IPS-18a (cell line): ENCODE data around the gene CDH13.

Experiments
- H3K27ac ChIP-seq: one replicate; pipeline ENCODE4 v1.5.1; 2013; ENCODE audit warnings: low read length
- H3K27me3 ChIP-seq: one replicate; pipeline ENCODE4 v1.6.1; 2013; ENCODE audit warnings: mild to moderate bottlenecking, low read length; ENCODE audit not compliant: control insufficient read depth, insufficient read depth
- H3K36me3 ChIP-seq: one replicate; pipeline ENCODE4 v1.6.1; 2013; ENCODE audit warnings: low read depth, low read length; ENCODE audit not compliant: control insufficient read depth
- H3K4me1 ChIP-seq: one replicate; pipeline ENCODE4 v1.6.1; 2013; ENCODE audit warnings: low read depth, low read length; ENCODE audit not compliant: control insufficient read depth
- H3K4me3 ChIP-seq: one replicate; pipeline ENCODE4 v1.5.1; 2013; ENCODE audit warnings: low read length
- H3K9ac ChIP-seq: one replicate; pipeline ENCODE4 v1.6.1; 2013; ENCODE audit warnings: mild to moderate bottlenecking, low read length, moderate library complexity
- H3K9me3 ChIP-seq: one replicate; pipeline ENCODE4 v1.6.1; 2013; ENCODE audit warnings: low read depth, low read length; ENCODE audit not compliant: control insufficient read depth

CDH13 gene

DNA sequence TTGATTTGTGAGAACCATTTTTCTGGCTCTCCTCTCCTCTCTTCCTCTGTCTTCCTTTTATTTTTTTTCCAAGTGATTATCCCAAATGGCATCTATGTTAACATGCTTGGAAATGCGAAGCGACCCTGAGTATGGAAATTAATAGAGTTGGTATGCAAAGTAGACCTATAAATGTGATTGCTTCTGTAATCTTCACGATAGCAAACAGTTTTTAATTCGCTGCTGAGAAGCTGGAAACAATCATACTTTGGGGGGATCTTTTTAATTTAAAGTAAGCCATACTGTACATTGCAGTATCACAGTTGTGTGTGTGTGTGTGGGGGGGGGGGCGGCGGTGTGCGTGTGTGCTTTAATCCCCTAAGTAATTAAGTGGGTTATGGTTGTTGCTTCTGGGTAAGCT is 233.3 kb downstream of the CDH13 start:
- Histone ChIP-seq H3K4me1 (no peaks in the 10 kb centered on the region), H3K4me3 (no peak overlapping the region), H3K27me3 (no peaks in the 10 kb centered on the region), H3K36me3 (no peaks in the 10 kb centered on the region), H3K27ac (no peak overlapping the region), H3K9ac (no peak overlapping the region), H3K9me3 (peaks cover 3% of the 10 kb centered on the region)

DNA sequence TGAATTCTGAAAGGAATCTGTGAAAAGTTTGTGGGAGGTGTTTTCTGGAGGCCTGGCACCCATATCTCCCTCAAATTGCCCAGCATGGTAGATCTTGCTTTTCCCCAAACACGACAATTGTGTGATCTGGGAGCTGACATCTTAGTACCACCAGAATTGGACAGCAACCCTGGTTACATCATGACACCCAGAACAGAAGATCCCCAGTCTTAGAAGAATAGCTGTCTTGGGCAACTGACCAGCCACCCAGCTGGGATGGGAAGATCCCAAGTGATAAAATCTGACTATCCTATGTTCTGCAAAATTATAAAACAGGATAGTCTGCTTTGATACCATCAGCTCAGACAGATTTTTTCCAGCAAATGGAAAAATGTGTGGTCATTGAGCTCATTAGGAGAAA is 235.3 kb downstream of the CDH13 start:
- no peaks in the 10 kb centered on the region for H3K4me1 ChIP-seq
- no peak overlapping the region for H3K4me3 ChIP-seq
- peaks cover 4% of the 10 kb centered on the region for H3K9me3 ChIP-seq
- no peak overlapping the region for H3K27ac ChIP-seq
- no peak overlapping the region for H3K9ac ChIP-seq
- H3K27me3 ChIP-seq: no peaks in the 10 kb centered on the region
- no peaks in the 10 kb centered on the region for H3K36me3 ChIP-seq

DNA sequence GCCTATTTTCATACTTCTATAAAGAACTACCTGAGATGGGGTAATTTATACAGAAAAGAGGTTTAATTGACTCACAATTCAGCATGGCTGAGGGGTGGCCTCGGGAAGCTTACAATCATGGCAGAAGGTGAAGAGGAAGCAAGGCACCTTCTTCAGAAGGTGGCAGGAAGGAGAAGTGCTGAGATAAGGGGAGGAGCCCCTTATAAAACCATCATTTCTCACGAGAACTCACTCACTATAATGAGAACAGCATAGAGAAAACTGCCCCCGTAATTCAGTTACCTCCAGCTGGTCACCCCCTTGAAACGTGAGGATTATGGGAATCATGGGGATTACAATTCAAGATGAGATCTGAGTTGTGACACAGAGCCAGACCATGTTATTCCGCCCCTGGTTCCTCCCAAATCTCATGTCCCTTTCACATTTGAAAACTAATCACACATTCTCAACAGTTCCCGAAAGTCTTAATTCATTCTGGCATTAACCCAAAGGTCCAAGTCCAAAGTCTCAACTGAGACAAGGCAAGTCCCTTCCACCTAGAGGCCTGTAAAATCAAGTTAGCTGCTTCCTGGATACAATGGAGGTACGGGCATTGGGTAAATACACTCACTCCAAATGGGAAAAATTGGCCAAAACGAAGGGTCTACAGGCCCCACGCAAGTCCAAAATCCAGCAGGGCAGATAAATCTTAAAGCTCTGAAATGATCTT is 237.7 kb downstream of the CDH13 start:
- H3K36me3 ChIP-seq: no peaks in the 10 kb centered on the region
- H3K27me3 ChIP-seq: no peaks in the 10 kb centered on the region
- H3K4me3 ChIP-seq: no peak overlapping the region
- H3K27ac ChIP-seq: no peak overlapping the region
- H3K9ac ChIP-seq: no peak overlapping the region
- peaks cover 4% of the 10 kb centered on the region for H3K9me3 ChIP-seq
- H3K4me1 ChIP-seq: no peaks in the 10 kb centered on the region

DNA sequence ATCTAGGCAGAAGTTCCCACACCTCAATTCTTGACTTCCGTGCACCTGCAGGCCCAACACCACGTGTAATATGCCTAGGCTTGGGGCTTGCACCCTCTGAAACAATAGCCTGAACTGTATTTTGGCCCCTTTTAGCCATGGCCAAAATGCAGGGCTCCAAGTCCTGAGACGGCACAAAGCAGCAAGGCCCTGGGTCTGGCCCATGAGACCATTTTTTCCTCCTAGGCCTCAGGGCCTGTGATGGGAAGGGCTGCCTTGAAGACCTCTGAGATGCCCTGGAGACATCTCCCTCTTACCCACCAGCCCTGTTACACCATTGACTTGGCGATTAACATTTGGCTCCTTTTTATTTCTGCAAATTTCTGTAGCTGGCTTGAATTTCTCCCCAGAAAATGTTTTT is 238.6 kb downstream of the CDH13 start:
- Histone ChIP-seq H3K4me1 (no peaks in the 10 kb centered on the region), H3K4me3 (no peak overlapping the region), H3K27me3 (no peaks in the 10 kb centered on the region), H3K9ac (no peak overlapping the region), H3K36me3 (no peaks in the 10 kb centered on the region), H3K9me3 (peaks cover 4% of the 10 kb centered on the region), H3K27ac (no peak overlapping the region)

DNA sequence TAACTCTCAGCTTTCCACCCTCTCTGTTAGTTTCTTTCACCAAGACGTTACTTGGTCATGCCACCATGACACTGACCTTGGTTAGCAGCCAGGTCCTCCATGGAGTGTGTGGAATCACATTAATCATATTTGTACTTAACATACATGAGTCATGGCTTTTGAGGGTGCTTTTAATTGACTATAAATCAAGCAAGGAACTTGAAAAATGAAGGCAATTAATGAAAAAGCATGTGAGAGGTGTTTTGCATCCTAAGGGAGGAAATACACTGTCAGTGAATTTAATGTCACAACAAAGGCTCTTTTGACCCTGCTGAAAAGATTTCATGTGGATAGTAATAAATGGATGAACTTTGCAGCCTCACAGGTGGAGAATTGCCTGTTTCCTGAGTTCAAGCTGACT is 240.7 kb downstream of the CDH13 start:
- Histone ChIP-seq H3K27me3 (no peaks in the 10 kb centered on the region), H3K36me3 (no peaks in the 10 kb centered on the region), H3K4me1 (no peaks in the 10 kb centered on the region), H3K9me3 (peaks cover 4% of the 10 kb centered on the region), H3K27ac (no peak overlapping the region), H3K4me3 (no peak overlapping the region), H3K9ac (no peak overlapping the region)

DNA sequence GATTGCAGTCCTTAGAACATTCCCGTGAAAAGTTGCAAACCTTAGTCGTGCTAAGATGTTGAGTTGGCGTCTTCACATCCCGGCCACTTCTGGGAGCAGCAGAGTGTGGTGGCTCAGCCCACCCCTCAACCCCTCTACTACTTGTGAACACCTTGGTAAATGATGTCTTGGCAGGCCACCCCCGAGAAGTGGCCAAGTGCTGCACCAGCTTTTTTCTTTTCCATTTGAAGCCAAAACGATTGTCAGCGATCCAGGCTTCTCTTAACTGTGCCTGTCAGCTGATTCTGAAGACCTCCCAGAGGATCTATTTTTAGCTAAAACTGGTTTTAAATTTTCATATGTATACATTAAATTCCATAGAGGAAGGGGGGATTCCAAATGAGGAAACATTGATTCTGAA is 247.5 kb downstream of the CDH13 start:
- Histone ChIP-seq H3K4me1 (peaks cover 9% of the 10 kb centered on the region), H3K27me3 (no peaks in the 10 kb centered on the region), H3K27ac (no peak overlapping the region), H3K9ac (no peak overlapping the region), H3K9me3 (no peaks in the 10 kb centered on the region), H3K4me3 (no peak overlapping the region), H3K36me3 (no peaks in the 10 kb centered on the region)

DNA sequence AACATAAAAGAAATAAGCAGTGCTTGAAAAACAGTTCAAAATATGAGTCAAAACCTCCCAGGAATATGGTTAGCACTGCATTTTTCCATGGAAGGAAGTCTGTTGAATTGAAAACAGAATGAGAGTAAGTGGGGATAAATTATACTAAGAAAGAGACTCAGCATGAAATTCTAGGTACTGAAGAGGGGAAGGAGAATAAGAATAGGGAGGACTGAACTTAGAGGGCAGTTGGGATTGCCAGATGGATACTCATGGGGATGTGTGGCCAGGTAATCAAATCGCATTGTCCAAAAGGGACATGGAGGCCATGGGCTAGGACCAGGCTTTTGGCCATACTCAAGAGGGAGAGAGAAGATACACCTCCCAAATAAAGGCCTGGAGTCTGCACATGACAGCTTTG is 247.9 kb downstream of the CDH13 start:
- no peak overlapping the region for H3K27ac ChIP-seq

DNA sequence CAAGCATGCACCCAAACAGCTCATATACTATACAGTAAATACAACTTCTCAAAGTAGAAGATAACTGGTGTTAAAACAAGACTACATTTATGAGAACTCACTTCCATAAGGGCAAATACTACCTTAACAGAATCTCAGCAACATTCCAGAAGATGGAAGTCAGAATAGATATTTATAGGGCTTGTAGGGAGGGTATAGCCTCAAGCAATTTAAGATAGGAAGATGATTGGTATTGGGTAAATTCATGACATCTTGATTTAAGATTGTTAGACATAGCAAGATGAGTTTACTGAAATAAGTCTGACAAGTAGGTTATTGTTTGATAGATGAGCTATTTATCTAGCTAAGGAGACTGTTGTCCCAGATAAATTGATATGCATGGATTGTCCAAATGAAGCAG is 250.2 kb downstream of the CDH13 start:
- Histone ChIP-seq H3K4me3 (no peak overlapping the region), H3K9ac (no peak overlapping the region), H3K27ac (no peak overlapping the region), H3K4me1 (peaks cover 9% of the 10 kb centered on the region), H3K27me3 (no peaks in the 10 kb centered on the region), H3K36me3 (no peaks in the 10 kb centered on the region), H3K9me3 (no peaks in the 10 kb centered on the region)

More for the DNA sequence above, 247.9 kb downstream of the CDH13 start:
- Histone ChIP-seq H3K9me3 (no peaks in the 10 kb centered on the region), H3K9ac (no peak overlapping the region), H3K27me3 (no peaks in the 10 kb centered on the region), H3K4me3 (no peak overlapping the region), H3K36me3 (no peaks in the 10 kb centered on the region), H3K4me1 (peaks cover 9% of the 10 kb centered on the region)

DNA sequence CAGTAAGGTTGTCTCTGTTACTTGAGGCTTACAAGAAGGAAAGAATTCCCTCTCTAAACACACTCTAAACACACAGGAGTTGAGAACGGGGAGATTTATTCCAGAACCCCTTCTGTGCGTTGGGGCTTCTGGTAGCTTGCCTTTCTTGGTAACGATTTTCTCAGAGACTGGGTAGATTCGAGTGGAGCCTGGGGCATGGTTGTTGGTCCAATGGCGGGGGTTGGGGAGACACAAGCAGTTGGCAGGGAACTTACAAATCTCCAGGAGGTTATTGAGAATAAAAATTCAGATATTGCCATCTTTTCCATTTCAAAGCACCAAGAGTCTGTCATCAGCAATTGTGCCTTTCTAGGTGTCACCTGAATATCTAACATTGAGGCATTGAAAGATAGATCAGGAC is 251.7 kb downstream of the CDH13 start:
- Histone ChIP-seq H3K9me3 (no peaks in the 10 kb centered on the region), H3K4me3 (no peak overlapping the region), H3K9ac (no peak overlapping the region), H3K36me3 (no peaks in the 10 kb centered on the region), H3K27me3 (no peaks in the 10 kb centered on the region), H3K27ac (no peak overlapping the region), H3K4me1 (peaks cover 9% of the 10 kb centered on the region)

DNA sequence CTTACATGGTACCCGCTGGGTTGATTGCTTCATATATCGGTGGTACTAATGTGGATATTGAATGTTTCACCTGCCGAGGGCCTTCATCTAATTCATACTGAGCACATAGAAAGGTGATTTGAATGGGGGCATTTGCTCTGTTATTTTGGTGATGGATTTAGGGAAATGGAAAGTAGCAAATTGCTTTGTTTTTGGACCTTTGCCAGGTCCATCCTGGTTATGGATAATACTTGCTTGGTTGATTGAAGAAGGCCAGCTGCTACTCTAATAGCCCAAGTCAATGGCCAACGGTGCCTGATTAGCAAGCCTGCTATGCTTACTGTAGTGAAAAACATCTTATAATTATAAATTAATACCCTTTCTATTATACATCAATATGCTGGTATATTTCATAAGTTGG is 253.6 kb downstream of the CDH13 start:
- Histone ChIP-seq H3K9me3 (no peaks in the 10 kb centered on the region), H3K27me3 (no peaks in the 10 kb centered on the region), H3K36me3 (no peaks in the 10 kb centered on the region), H3K4me1 (no peaks in the 10 kb centered on the region), H3K4me3 (no peak overlapping the region), H3K27ac (no peak overlapping the region), H3K9ac (no peak overlapping the region)

DNA sequence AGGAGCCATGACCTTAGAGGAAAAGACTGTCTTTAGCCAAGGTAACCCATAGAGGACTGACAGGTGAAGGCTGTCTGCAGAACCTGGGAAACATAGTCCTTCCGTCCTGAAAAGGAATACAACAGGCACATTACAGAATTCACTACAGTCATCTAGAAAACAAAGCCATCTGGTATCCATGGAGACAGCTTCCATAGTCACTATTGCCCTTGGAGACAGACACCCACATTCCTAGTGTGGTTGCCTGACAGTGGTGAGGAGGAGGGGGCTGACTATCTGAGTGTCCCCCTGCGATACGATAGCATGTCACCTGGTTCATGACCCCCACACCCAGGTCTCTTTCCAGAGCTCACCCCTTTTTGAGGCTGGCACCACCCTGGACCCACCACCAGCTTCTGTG is 254.7 kb downstream of the CDH13 start:
- no peak overlapping the region for H3K4me3 ChIP-seq
- no peak overlapping the region for H3K27ac ChIP-seq
- no peaks in the 10 kb centered on the region for H3K27me3 ChIP-seq
- no peaks in the 10 kb centered on the region for H3K36me3 ChIP-seq
- no peak overlapping the region for H3K9ac ChIP-seq
- H3K9me3 ChIP-seq: no peaks in the 10 kb centered on the region
- H3K4me1 ChIP-seq: no peaks in the 10 kb centered on the region

DNA sequence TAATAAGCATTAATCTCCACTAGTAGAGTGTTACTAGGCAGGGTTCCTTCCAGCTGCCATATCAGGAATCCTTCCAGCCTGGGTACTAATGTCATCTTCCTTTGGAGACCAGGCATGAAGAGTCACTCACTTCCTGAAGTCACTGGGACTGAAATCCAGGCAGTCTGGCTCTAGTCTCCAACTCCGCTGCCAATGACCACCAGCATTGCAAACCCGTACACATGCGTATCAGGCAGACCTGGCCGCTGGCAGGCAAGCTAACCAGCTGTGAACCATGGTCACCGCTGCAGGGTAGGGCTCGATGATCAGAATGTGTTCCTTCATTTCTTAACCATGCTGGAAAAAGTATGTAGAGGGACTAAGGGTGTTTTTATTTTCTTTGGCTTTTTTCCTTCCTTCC is 255.5 kb downstream of the CDH13 start:
- H3K9me3 ChIP-seq: no peaks in the 10 kb centered on the region
- H3K4me3 ChIP-seq: no peak overlapping the region
- H3K9ac ChIP-seq: no peak overlapping the region
- H3K27ac ChIP-seq: no peak overlapping the region
- H3K27me3 ChIP-seq: no peaks in the 10 kb centered on the region
- H3K4me1 ChIP-seq: no peaks in the 10 kb centered on the region
- no peaks in the 10 kb centered on the region for H3K36me3 ChIP-seq
